Inflammatory macrophage (primary cell): ENCODE measurements around the gene ERV3-1.
"Not testable (repeated sequence)": the region's sequence is repeated elsewhere in the genome, so short reads cannot be mapped to it uniquely, and the experiment has no call there.

Experiments
- DNase-seq, 2 donors: peaks; one replicate each; pipeline ENCODE4 v3.0.0-alpha.2; 2020 to 2022
- total RNA-seq, 18 experiments: gene quantifications; one replicate each; lab custom pipeline; 2026; ENCODE audit warnings: mixed read lengths in 6 of 18, inconsistent platforms in 2 of 18; lab: John Stamatoyannopoulos, UW

The ERV3-1 gene, protein sequence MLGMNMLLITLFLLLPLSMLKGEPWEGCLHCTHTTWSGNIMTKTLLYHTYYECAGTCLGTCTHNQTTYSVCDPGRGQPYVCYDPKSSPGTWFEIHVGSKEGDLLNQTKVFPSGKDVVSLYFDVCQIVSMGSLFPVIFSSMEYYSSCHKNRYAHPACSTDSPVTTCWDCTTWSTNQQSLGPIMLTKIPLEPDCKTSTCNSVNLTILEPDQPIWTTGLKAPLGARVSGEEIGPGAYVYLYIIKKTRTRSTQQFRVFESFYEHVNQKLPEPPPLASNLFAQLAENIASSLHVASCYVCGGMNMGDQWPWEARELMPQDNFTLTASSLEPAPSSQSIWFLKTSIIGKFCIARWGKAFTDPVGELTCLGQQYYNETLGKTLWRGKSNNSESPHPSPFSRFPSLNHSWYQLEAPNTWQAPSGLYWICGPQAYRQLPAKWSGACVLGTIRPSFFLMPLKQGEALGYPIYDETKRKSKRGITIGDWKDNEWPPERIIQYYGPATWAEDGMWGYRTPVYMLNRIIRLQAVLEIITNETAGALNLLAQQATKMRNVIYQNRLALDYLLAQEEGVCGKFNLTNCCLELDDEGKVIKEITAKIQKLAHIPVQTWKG
- 3.6 to 14.3 (median 6.7) reads per million in 18 experiments for total RNA-seq

DNA sequence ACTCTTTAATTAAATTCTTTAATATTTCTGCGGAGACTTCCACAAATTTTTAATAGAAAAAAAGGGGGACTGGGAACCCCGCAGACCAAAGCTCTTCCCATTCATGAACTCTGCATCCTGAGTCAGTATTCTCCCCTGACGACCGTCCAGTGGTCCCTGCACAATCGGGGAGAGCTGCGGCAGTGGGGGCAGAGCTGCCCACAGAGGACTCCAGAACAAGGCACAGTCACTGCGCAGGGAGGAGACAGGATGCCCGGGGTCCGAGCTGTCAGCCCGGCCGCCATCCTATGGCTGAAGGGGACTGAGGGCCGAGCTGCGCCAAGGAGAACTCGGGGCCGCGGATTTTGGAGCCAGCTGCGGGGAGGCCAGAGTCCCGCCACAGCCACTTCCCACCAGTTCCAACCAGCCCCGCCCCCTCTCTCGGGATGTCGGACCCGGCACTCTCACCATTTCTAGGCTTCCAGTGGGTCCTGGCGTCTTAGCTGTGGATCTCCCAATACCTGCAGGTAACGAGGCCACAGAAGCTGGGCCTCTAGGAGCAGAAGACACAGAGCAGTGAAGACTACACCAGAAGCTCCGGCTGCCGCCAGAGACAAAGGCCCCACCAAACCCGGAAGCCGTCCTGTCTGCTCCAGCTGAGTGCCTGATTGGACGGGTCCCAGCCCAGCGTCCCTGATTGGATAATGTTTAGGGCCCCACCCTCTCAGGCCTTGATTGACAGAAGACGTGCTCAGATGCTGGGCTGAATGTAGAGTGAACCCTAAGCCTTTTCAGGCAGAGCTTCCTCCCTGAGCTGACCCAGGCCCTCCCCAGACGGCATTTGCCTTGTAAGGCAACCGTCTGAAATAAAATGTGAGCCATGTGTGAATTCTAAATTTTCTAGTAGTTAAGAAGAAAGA is at the start of gene ERV3-1:
ERV3-1 (minus strand) TSS at position 594 of the 899 bp plus-strand sequence. CDS start 13,661 bp downstream, outside the sequence.
- peak; percentile 95 to 96 for DNase-seq

DNA sequence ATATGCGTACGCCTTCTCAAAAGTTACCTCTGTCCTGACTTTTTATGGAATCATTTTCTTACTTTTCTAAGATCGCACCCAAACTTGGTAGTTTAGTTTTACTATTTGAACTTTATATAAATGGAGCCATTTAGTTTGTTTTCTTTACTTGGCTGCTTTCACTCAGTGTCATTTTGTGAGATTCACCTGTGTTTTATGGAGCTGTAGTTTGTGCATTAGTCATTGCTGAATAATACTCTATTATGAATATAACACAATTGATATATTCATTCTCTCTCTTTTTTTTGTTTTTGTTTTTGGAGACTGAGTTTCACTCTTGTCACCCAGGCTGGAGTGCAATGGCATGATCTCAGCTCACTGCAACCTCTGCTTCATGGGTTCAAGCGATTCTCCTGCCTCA is 49.3 kb upstream of the ERV3-1 start:
- DNase-seq: not testable (repeated sequence)

DNA sequence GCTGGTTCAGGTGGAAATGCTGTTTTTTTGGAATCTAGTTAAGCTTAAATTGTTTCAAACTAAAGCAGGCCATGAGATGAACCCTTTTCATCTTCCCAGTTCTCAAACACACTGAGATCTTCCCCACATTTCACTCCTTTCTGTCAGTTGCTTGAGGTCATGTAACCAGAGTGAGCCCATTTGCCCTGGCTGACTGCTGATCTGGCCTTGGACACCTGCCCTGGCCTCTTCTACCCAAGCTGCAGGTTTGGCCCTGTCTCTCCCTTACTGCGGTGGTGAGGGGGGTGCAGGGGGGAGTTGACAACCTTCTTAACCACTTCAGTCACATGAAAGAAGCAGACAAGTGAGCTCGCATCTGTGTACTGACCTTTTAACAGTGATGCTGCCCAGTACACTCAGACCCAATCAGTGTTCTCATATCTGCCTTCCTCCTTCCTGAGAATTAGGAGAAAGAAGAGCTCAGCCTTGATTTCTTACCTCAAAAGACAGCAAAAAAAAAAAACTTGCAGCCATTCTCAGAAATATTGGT is 48.0 kb upstream of the ERV3-1 start:
- not testable (repeated sequence) for DNase-seq

DNA sequence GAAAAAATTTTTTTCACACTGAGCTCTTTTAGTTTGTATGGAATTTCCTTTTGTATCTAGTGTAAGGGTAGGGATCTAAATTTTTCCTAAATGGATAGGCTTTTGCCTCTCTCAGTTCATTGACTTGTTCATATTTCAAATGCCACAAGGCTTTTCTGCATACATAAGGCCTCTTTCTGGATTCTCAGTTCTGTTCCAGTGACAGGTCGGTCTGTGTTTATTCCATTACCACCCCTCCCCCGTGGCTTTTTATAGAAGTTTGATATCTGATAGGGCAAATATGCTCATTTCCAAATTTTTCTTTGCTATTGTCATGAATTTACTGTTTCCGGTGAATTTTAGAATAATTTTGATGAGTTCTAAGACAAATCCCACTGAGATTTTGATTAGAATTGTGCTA is 45.2 kb upstream of the ERV3-1 start:
- DNase-seq: not testable (repeated sequence)

DNA sequence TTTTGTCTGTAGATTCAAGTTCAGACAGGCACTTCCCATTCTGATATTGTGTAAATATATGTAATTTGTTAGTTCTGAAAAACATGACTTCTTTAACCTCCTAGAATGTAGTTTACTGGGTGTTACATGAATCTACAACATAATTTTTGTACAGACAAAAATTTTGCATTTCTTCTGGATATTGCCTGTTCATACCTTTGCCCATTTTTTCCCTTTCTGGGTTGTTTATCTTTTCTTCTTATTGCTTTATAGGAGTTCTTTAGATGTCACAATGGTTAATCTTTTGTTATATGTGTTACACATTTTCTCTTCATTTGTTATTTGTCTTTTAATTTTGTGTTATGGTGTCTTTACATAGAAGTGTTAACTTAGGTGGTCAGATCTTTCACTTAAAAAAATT is 44.7 kb upstream of the ERV3-1 start:
- not testable (repeated sequence) for DNase-seq

DNA sequence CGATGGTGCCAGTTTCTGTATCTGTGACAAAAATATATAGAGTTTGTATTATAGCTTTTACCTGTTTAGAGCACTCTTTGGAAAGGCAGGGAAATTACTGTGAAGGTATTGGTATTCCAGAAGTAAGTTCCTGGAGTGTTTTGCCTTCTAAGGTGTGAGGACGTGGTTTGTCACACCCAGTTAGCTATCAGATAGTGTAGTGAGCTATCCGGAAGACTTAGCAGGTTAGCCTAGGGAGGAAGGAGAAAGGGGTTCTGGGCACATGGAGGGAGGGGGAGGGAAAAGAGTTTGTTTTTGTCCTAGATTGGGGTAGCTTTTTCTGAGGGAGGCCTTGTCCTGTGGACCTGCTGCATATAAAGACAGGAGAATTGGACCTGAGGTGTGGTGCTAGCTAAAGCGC is 39.8 kb upstream of the ERV3-1 start:
- DNase-seq: not testable (repeated sequence)

DNA sequence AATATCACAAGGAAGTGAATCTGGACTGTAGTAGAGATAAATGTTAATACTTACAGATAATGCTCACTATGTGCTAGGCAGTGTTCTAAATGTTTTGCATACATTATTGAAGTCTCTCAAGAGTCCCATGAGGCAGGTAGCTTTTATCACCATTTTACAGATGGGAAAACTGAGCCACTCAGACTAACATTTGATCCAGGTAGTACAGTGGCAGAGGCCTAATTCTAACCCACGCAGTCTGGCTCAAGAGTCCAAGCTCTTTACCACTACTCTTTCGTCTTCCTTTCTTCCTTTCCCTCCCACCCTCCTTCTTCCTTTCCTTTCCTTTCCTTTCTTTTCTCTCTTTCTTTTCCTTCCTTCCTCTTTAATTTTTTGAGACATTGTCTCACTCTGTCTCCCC is 39.1 kb upstream of the ERV3-1 start:
- DNase-seq: not testable (repeated sequence)

DNA sequence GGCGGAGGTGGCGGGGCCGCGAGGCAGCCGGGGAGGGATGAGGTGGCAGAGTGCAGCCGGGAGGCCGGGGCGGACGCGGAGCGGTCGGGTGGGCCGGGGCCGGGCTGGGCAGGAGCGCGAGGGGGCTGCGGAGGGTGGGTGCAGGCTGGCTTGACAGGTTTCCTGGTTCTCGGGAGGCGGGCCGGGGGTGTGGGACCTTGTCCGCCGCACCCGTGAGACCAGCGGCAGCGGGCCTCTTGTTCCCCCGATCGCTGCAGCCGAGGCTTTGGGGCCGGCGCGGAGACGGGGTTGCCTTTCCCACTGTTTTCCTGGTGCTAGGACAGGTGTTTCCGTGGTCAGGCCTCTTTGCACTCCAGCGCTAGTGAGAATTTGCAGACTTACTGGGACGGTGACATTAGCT is 32.3 kb upstream of the ERV3-1 start:
- DNase-seq: peak; percentile 14 to 30

DNA sequence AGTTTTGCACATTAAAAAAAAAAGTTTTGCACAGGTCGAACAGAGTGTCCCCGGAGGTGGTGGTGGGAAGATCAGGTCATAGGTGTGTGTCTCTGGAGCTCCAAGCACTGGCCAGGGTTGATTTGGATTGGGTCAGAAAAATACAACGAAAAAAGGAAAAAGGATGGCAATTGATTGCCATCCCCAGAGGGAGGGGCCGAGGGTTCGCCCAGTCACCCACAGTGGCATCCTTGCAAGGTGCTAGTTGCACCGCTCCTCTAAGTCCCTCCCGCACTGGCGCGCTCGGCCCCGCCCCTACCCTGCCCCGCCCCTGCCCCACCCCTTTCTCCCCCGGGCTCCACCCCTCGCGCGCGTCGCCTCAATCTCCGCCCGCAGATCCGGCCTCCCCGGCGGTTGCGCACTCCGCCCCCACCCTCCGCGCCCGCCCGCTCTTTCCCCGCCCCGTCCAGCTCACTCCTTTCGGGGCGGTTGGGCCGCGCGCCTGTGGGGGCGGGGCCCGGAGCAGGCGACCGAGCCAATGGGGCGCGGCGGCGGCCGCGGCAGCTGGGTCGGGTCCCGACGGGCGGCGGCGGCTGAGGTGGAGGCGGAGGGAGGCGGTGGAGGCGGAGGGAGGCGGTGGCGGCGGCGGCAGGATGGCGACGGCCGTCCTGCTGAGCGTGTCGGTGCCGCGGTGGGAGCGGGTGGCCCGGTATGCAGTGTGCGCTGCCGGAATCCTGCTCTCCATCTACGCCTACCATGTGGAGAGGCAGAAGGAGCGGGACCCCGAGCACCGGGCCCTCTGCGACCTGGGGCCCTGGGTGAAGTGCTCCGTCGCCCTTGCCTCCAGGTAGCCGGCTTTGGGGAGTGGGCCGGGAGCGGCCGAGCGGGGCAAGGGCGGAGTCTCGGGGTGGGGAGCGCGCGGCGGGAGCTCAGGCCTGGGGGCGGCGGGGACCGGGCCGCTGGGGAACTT is 31.5 kb upstream of the ERV3-1 start:
- DNase-seq: peak; percentile 93 to 95

DNA sequence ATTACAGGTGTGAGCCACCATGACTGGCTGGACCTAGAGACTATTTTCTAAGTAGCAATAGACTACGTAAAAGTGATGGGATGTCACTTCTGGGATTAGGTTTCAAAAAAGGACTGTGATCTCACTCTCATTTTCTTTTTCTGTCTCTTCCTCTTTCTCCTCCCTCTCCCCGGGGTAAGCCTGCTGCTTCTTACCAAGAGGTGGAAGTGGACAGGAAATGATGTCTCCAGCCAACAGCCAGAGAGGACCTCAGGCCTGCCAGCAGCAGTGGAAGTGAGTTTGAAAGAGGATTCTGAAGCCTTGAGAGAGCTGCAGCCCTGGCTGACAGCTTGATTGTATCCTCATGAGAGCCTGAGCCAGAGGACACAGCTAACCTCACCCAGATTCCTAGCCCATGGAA is 30.0 kb upstream of the ERV3-1 start:
- peak; percentile 77 to 87 for DNase-seq

DNA sequence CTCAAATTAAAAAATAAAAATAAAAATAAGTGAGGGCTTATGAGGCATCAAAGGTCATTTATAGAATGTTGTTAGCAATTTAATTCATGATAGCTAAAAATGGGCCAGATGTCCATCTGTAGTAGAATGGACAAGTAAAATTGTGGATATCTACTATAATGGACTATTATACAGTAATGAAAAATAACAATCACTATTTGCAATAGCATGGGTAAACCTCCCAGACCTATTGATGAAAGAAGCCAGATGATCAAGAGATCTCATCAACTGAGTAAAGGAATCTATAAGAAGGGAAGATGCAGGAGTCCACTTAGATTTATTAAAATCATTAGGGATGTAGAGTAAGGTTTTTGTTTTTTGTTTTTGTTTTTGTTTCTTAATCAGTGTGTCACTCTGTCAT is 29.0 kb upstream of the ERV3-1 start:
- not testable (repeated sequence) for DNase-seq

DNA sequence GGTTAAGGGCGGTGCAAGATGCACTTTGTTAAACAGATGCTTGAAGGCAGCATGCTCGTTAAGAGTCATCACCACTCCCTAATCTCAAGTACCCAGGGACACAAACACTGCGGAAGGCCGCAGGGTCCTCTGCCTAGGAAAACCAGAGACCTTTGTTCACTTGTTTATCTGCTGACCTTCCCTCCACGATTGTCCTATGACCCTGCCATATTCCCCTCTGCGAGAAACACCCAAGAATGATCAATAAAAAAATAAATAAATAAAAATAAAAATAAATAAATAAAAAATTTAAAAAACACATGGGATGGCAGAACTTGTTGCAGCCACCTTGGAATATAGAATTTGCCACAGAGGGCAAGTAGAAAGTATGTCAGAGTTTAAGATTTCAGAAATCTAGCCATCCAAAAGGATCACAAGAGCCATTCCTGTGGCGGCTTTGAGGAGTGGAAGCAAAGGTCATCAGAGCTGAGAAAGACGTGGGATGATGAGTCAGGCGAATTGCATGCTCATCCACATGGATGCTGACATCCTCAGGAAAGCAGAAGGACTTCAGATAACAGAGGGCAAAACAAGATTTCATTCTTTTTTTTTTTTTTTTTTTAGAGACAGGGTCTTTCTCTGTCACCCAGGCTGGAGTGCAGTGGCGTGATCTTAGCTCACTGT is 27.8 kb upstream of the ERV3-1 start:
- DNase-seq: peak; percentile 56 to 82

DNA sequence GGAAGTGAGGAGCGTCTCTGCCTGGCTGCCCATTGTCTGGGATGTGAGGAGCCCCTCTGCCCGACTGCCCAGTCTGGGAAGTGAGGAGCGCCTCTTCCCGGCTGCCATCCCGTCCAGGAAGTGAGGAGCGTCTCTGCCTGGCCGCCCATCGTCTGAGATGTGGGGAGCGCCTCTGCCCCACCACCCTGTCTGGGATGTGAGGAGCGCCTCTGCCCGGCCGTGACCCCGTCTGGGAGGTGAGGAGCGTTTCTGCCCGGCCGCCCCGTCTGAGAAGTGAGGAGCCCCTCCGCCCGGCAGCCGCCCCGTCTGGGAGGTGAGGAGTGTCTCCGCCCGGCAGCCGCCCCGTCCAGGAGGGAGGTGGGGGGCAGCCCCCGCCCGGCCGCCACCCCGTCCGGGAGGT is 26.9 kb upstream of the ERV3-1 start:
- DNase-seq: not testable (repeated sequence)

DNA sequence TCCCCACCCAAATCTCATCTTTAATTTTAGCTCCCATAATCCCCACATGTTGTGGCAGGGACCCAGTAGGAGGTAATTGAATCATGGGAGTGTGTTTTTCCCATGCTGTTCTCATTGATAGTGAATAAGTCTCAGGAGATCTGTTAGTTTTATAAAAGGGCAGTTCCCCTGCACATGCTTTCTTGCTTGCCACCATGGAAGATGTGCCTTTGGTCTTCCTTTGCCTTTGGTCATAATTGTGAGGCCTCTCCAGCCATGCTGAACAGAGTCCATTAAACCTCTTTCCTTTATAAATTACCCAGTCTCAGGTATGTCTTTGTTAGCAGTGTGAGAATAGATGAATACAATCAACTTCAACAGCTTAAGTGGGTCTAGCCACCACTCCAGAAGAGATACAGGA is 18.5 kb upstream of the ERV3-1 start:
- not testable (repeated sequence) for DNase-seq

DNA sequence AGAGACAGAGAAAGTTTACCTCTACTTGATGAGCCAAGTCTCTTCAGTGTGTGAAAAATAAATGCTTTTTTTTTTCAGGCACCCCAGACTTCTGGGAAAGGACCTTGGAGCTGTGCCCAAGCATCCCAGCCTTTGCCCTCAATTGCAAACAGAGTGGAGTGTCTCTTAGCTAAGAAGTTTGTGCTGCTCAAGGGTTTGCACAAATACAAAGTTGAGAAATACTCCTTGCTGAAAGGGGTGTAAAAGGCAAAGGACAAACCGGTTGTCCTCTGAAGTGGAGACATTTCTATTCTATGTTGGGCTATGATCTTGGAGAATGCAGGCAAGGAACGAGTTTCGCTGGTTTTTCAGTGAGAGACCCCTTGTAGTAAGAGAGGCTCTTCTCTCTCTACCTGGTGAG is 14.5 kb upstream of the ERV3-1 start:
- DNase-seq: not testable (repeated sequence)

DNA sequence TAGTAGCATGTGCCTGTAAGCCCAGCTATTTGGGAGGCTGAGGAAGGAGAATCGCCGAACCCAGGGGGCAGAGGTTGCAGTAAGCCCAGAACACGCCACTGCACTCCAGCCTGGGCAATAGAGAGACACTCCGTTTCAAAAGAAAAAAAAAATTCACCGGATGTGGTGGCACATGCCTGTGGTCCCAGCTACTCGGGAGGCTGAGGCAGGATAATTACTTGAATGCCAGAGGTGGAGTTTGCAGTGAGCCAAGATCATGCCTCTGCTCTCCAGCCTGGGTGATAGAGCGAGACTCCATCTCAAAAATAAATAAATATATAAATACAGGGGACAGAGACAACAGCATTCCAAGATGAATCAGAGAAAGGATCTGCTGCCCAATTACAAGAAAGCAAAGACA is 3.4 kb upstream of the ERV3-1 start:
- DNase-seq: not testable (repeated sequence)

DNA sequence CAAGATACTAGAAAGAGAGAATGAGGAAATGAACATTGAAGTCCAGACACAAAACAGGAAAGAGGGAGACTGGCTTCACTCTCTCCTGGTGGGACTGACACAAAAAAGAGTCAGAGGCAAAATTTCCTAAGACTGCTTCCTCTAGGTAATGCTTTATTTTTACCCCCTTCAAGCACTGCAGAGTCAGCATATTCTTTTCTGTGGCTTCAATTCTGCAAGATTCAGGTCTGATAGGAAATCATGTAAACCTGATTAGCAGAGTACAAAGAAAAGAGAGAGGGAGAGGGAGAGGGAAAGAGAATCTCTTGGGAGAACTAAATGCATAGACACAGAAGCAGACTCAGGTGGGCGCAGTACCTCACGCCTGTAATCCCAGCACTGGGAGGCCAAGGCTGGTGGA is 2.9 kb upstream of the ERV3-1 start:
- DNase-seq: not testable (repeated sequence)

DNA sequence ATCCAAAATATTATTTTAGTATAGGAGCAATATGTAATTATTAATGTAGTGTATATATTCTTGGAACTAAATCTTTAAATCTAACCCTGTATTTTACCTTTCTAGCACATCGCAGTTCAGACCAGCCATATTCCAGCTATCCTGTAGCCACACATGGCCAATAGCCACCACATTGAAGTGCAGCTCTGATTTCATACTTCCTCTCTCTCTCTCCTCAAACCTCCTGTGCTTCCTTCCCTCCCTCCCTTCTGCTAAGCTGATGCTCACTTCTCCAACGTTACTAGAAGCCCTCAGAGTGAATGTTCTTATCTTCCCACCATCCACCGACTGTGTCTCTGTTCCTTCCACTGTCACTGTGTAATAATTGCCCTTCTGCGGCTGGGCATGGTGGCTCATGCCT is 549 bp upstream of the ERV3-1 start:
- DNase-seq: peak; percentile 19 to 23

DNA sequence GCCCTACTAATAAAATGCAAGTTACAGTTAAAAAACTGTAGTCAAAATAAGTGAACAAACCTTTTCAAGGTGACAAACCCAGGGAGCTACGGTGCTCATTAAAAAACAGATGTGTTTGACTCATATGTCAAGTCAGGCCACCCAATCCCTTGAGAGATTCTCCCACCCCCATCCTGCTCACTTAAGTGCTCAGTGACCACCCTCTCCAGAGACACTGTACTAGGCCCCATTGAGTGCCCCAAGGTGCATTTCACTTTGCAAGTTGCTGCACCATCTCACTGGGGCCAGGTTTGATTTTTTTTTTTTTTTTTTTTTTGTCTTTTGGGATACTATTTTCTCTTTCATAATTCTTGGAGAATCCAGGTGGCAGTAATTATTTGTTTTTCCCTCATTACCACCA is 1.9 kb downstream of the ERV3-1 start:
- DNase-seq: no peak

DNA sequence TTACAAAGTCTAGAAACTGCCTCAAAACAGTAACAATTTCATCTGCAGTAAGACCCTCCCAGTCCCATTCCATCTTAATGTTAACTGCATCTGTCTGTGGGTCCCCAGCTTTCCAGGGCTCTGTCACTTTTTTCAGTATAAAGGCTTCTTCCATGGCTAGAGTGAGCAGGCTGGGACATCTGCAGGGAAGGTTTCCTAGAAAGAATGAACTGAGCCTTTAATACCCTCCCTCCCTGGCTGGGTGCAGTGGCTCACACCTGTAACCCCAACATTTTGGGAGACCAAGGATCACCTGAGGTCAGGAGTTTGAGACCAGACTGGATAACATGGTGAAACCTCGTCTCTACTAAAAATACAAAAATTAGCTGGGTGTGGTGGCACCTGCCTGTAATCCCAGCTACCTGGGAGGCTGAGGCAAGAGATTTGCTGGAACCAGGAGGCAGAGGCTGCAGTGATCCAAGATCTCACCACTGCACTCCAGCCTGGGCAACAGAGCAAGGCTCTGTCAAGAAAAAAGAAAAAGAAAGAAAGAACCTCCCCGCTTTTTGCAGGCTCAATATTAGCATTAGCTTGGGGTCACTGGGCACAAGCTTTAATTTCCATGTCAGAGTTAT is 3.4 kb downstream of the ERV3-1 start:
- no peak for DNase-seq
